ENCODE measurements around the gene ARNT2. TPM values are rescaled to one million over a fixed set of nuclear protein-coding genes. Genes with fewer than 3 reads are reported as not detected.

ARNT2 gene
- total and polyA plus RNA-seq, 10 of the 15 experiments (the other 5 are each of a cell fraction or from before 2014, with no cell fraction given), result 0.07 to 0.49 (median 0.09) TPM; not detected in 6

DNA sequence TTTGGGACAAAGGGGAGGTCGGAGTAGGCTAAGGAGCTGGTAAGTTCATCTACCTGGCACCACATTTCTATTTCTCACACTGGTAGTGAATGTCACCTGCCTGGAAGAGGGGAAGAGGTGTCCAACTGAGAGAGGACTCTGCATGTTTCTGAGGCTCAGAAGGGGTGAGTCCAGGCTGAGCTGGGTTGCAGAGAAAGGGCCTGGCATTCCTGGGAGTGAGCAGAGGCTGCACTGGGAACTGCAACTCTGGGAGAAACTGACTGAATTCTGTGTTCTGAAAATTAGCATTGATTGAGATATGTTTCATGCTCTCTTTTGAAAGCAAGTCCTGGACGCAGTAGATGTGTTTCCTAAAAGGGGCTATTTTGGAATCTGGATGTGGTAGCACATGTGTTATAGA lies 32.3 kb upstream of the ARNT2 start:
- DNase-seq (ENCODE audit: low read depth, low spot score) (no peak), ATAC-seq (no peak), FAIRE-seq (no peak)
- Histone ChIP-seq H3K4me2 (ENCODE audit: control insufficient read depth, insufficient read depth) (no peak overlapping the region), H3K9me3 (replicated peaks; ENCODE audit: control insufficient read depth, insufficient read depth, low read length) (peaks cover 2% of the 10 kb centered on the region; the same call in 2 of the 3 replicates), H3K9ac (ENCODE audit: control insufficient read depth, insufficient read depth, low read length) (no peak overlapping the region), H3K4me3 (no peak overlapping the region), H2AFZ (ENCODE audit: control insufficient read depth, low read depth, low read length) (no peak overlapping the region), H3K27me3 (replicated peaks in 1 of 2; ENCODE audit: control insufficient read depth in 2 of 2, insufficient read depth in 2 of 2, low read length in 1 of 2) (no peaks in the 10 kb centered on the region), H3K27ac (ENCODE audit: control insufficient read depth, insufficient read depth) (no peak overlapping the region), H3K4me1 (ENCODE audit: control insufficient read depth, insufficient read depth, low read length) (no peaks in the 10 kb centered on the region), H3K79me2 (ENCODE audit: control insufficient read depth, insufficient read depth, low read length) (no peaks in the 10 kb centered on the region), H3K36me3 (ENCODE audit: control insufficient read depth in 2 of 2, insufficient read depth in 2 of 2, low read length in 1 of 2) (no peaks in the 10 kb centered on the region), H4K20me1 (ENCODE audit: control insufficient read depth, insufficient read depth) (no peaks in the 10 kb centered on the region)
- SMC1A ChIA-PET (ENCODE audit: uncharacterized antibody, unreplicated experiment), result no interaction called here
- WGBS (ENCODE audit: insufficient coverage, insufficient replicate concordance, low lambda C conversion rate, missing lambda C conversion rate), result 3% methylated on average over 2 of the region's 2 CpGs
- in situ Hi-C loops (cut with MboI) (no loop called here), intact Hi-C loops (cut with micrococcal nuclease; ENCODE audit: unreplicated experiment) (no loop called here)
- CTCF ChIA-PET, result no interaction called here
- BruUV-seq (replicated peaks), result no TSS peak
- POLR2A ChIA-PET, result no interaction called here
- RAD21 ChIA-PET (ENCODE audit: unreplicated experiment), result no interaction called here
- TF ChIP-seq, protein P1, sequence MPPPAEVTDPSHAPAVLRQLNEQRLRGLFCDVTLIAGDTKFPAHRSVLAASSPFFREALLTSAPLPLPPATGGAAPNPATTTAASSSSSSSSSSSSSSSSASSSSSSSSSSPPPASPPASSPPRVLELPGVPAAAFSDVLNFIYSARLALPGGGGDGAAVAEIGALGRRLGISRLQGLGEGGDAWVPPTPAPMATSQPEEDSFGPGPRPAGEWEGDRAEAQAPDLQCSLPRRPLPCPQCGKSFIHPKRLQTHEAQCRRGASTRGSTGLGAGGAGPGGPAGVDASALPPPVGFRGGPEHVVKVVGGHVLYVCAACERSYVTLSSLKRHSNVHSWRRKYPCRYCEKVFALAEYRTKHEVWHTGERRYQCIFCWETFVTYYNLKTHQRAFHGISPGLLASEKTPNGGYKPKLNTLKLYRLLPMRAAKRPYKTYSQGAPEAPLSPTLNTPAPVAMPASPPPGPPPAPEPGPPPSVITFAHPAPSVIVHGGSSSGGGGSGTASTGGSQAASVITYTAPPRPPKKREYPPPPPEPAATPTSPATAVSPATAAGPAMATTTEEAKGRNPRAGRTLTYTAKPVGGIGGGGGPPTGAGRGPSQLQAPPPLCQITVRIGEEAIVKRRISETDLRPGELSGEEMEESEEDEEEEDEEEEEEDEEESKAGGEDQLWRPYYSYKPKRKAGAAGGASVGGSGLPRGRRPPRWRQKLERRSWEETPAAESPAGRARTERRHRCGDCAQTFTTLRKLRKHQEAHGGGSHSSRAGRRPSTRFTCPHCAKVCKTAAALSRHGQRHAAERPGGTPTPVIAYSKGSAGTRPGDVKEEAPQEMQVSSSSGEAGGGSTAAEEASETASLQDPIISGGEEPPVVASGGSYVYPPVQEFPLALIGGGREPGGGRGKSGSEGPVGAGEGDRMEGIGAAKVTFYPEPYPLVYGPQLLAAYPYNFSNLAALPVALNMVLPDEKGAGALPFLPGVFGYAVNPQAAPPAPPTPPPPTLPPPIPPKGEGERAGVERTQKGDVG (CRISPR knock-in tag; IDR thresholded peaks at IDR 0.05), result no peak
- TF ChIP-seq ASH2L (IDR thresholded peaks at IDR 0.05; ENCODE audit: borderline replicate concordance, low read depth), result no peak
- TF ChIP-seq CREB1 (IDR thresholded peaks at IDR 0.05; ENCODE audit: low read depth), result no peak
- no peak for TF ChIP-seq RAD51 (IDR thresholded peaks at IDR 0.05)
- TF ChIP-seq, protein P2, sequence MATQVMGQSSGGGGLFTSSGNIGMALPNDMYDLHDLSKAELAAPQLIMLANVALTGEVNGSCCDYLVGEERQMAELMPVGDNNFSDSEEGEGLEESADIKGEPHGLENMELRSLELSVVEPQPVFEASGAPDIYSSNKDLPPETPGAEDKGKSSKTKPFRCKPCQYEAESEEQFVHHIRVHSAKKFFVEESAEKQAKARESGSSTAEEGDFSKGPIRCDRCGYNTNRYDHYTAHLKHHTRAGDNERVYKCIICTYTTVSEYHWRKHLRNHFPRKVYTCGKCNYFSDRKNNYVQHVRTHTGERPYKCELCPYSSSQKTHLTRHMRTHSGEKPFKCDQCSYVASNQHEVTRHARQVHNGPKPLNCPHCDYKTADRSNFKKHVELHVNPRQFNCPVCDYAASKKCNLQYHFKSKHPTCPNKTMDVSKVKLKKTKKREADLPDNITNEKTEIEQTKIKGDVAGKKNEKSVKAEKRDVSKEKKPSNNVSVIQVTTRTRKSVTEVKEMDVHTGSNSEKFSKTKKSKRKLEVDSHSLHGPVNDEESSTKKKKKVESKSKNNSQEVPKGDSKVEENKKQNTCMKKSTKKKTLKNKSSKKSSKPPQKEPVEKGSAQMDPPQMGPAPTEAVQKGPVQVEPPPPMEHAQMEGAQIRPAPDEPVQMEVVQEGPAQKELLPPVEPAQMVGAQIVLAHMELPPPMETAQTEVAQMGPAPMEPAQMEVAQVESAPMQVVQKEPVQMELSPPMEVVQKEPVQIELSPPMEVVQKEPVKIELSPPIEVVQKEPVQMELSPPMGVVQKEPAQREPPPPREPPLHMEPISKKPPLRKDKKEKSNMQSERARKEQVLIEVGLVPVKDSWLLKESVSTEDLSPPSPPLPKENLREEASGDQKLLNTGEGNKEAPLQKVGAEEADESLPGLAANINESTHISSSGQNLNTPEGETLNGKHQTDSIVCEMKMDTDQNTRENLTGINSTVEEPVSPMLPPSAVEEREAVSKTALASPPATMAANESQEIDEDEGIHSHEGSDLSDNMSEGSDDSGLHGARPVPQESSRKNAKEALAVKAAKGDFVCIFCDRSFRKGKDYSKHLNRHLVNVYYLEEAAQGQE (IDR thresholded peaks at IDR 0.05; ENCODE audit: low read depth, low read length), result no peak
- TF ChIP-seq, protein P3, sequence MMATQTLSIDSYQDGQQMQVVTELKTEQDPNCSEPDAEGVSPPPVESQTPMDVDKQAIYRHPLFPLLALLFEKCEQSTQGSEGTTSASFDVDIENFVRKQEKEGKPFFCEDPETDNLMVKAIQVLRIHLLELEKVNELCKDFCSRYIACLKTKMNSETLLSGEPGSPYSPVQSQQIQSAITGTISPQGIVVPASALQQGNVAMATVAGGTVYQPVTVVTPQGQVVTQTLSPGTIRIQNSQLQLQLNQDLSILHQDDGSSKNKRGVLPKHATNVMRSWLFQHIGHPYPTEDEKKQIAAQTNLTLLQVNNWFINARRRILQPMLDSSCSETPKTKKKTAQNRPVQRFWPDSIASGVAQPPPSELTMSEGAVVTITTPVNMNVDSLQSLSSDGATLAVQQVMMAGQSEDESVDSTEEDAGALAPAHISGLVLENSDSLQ (IDR thresholded peaks at IDR 0.05), result no peak
- no peak for TF ChIP-seq SUPT20H (IDR thresholded peaks at IDR 0.05; ENCODE audit: borderline replicate concordance, control insufficient read depth, low read depth, low read length)
- no peak for TF ChIP-seq SMAD1 (IDR thresholded peaks at IDR 0.05; ENCODE audit: low read depth, partially characterized antibody)
- no peak for TF ChIP-seq ZNF24 (IDR thresholded peaks at IDR 0.05)
- no peak for TF ChIP-seq SP1 (IDR thresholded peaks at IDR 0.05; ENCODE audit: low read depth, low read length)
- TF ChIP-seq SMAD5 (IDR thresholded peaks at IDR 0.05; ENCODE audit: low read depth), result no peak
- no peak for TF ChIP-seq SIN3A (IDR thresholded peaks at IDR 0.05; ENCODE audit: low read depth, low read length)
- no peak for TF ChIP-seq BHLHE40 (IDR thresholded peaks at IDR 0.05; ENCODE audit: borderline replicate concordance in 1 of 2, low read depth in 2 of 2, low read length in 1 of 2)

Data from GM12878 (cell line).